Inflammatory macrophage treated with lipopolysaccharide for 4 hours (primary cell): ENCODE measurements around the gene TSSK3.
"Not testable (repeated sequence)": the region's sequence is repeated elsewhere in the genome, so short reads cannot be mapped to it uniquely, and the experiment has no call there.

Experiments used
- DNase-seq: peaks from one replicate; pipeline ENCODE4 v3.0.0-alpha.2; 2020

Gene TSSK3

GRCh38 chr1:32365445-32365844 is 3.1 kb downstream of the TSSK3 start:
- DNase-seq, result no peak

- no peak for DNase-seq
Measured at GRCh38 chr1:32367912-32368635, 5.7 kb downstream of the TSSK3 start.

- DNase-seq, result peak; percentile 28
Measured at GRCh38 chr1:32372149-32372756, 9.9 kb downstream of the TSSK3 start.

GRCh38 chr1:32373996-32374592 is 11.8 kb downstream of the TSSK3 start:
- no peak for DNase-seq

GRCh38 chr1:32376199-32376598 is 13.9 kb downstream of the TSSK3 start:
- DNase-seq, result no peak

- DNase-seq, result no peak
Measured at GRCh38 chr1:32377541-32378220, 15.3 kb downstream of the TSSK3 start.

GRCh38 chr1:32380057-32380456 is 17.7 kb downstream of the TSSK3 start:
- peak; percentile 56 for DNase-seq

- DNase-seq, result no peak
Measured at GRCh38 chr1:32386676-32387392, 24.5 kb downstream of the TSSK3 start.

GRCh38 chr1:32388641-32389040 is 26.3 kb downstream of the TSSK3 start:
- no peak for DNase-seq

- no peak for DNase-seq
Measured at GRCh38 chr1:32390904-32391870, 28.8 kb downstream of the TSSK3 start.

- DNase-seq, result no peak
Measured at GRCh38 chr1:32392325-32392724, 30.0 kb downstream of the TSSK3 start.

- no peak for DNase-seq
Measured at GRCh38 chr1:32393136-32393535, 30.8 kb downstream of the TSSK3 start.

- DNase-seq, result peak; percentile 26
Measured at GRCh38 chr1:32393832-32394140, 31.4 kb downstream of the TSSK3 start.

- DNase-seq, result peak; percentile 99
Measured at GRCh38 chr1:32394141-32394889, 32.0 kb downstream of the TSSK3 start, which contains the start of gene BSDC1. TSS of gene BSDC1 (minus strand) at chr1:32394441. CDS start at chr1:32394414, 27 bp downstream.

GRCh38 chr1:32394890-32395432 is 32.6 kb downstream of the TSSK3 start:
- no peak for DNase-seq

- DNase-seq, result not testable (repeated sequence)
Measured at GRCh38 chr1:32396524-32396923, 34.2 kb downstream of the TSSK3 start.

- no peak for DNase-seq
Measured at GRCh38 chr1:32398401-32398800, 36.1 kb downstream of the TSSK3 start.

GRCh38 chr1:32399843-32400242 is 37.5 kb downstream of the TSSK3 start:
- no peak for DNase-seq

GRCh38 chr1:32400876-32401631 is 38.7 kb downstream of the TSSK3 start:
- peak; percentile 60 for DNase-seq

- no peak for DNase-seq
Measured at GRCh38 chr1:32404946-32405345, 42.6 kb downstream of the TSSK3 start.
